Erythroblast (primary cell): ENCODE measurements around the gene ZMYM4.

Experiments used
- DNase-seq, 2 experiments: peaks; one replicate each; lab custom pipeline; 2025; lab: John Stamatoyannopoulos, UW
- GATA1 ChIP-seq: IDR thresholded peaks from 2 replicates; pipeline ENCODE4 v1.6.1; 2011; ENCODE audit warnings: low read depth, mild to moderate bottlenecking, control low read depth, low read length, moderate library complexity
- POLR2A ChIP-seq: IDR thresholded peaks from 2 replicates; pipeline ENCODE4 v1.6.1; 2011; ENCODE audit warnings: mild to moderate bottlenecking, low read length

ZMYM4 gene

DNA sequence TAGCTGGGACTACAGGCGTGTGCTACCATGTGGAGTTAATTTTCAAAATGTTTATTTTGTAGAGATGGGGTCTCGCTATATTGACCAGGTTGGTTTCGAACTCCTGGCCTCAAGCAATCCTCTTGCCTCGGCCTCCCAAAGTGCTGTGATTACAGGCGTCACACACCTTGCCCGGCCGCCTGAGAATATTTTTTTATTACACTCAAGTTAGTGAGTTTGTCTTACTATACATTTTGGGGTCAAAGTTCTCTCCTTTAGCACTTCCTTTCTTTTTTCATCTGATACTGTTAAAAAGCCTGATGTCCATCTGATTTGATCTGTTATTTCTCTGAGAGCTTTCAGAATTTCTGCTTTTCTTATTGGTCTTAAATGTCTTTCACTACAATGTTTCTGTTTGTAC is 159.9 kb downstream of the ZMYM4 start:
- no peak for DNase-seq
- TF ChIP-seq POLR2A (no peak), GATA1 (no peak)

DNA sequence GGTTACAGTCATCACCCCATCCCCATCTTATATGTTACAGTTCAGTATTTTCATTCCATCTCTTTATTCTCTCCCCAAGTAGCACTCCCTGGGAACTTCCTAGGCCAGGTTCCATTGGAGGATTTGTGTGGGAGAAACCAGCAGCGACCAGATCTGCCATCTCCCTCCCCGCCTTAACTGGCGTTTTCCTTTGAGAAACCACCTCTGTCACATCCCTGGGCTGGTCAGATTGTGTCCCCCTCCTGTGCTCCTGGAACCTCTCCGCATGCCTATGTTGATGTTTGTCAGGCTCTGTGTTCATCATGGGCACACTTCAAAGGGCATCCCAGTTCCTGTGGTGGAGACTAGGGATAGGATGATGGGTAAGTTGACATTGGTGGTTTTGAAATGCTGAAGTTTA is 162.3 kb downstream of the ZMYM4 start:
- no peak for DNase-seq
- TF ChIP-seq POLR2A: no peak
- TF ChIP-seq GATA1: no peak

DNA sequence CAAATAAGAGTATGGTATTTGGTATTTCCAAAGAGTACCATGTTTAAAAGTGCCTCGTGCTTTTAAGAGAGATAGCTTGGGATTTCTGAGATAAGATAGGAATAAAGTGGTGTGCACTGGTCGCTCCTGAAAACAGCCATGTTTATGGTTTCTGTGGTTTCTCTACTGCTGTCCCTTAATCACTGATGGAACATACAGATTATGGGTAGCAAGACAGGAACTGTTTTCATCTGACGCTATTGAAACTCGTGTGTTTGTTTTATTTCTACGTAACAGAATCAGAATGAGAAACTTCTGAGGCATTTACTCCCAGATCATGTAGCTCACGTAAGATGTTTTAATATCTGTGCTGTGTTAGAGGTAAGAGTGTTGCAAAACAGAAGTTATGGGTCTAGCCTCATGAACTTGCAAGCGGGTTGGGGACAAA is 162.7 kb downstream of the ZMYM4 start:
- DNase-seq: peak; percentile 13 to 38
- no peak for TF ChIP-seq POLR2A
- no peak for TF ChIP-seq GATA1

DNA sequence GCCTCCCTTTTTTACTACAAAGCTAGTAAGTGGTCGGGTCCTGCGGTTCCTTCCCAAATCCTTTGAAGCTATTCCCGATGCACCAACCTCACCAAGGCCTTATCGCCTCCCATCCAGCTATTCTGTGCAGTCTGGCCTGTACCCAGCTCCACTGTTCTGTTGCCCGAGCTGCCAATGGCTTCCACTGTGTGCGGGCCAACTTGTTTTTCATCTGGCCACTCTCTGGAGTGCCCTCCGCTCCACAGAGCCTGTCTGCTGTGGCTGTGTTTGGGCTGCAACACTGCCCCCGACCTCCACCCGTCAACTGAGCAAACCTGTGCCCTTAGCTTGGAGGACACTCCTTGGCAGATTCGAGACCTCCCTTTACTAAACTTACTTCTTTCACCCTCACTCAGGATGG is 163.7 kb downstream of the ZMYM4 start:
- no peak for TF ChIP-seq POLR2A
- TF ChIP-seq GATA1: no peak
- DNase-seq: no peak

DNA sequence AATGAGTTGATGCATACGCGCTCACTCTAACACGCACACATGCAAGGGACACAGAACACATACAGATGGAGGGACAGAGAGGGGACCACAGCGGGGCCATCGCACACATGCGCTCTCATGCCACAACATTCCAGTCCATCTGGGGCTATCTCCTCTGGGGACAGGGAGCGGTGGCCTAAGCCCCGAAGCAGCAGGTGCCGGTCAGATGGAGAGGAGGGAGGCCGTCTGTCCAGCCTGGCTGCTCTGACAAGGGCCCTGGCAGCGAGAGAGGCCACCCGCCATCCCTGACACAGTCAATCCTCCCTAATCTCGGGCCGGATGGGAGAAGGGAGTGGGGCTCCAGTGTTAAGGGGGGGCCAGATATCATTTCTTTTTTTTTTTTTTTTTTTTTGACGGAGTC is 165.2 kb downstream of the ZMYM4 start:
- TF ChIP-seq POLR2A (no peak), GATA1 (no peak)
- DNase-seq: no peak

DNA sequence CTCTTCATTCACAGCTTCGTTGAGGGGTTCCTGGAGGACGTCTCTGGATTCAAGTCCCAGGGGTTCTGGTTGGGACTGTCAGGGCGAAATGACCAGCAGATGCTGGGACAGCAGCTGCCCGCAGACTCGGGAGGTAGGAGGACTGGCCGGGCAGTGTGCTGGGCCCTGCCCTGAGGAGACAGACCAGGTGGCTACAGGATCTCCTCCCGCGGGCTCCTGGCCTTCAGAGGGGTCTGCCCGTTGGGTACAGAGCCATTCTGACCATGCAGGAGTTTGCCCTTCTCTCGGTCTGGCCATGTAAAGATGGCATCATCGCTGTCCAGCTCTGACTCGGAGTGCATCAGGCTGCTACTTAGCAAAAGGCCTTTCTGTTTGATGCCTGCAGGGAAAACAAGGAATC is 166.2 kb downstream of the ZMYM4 start:
- TF ChIP-seq GATA1 (no peak), POLR2A (no peak)

DNA sequence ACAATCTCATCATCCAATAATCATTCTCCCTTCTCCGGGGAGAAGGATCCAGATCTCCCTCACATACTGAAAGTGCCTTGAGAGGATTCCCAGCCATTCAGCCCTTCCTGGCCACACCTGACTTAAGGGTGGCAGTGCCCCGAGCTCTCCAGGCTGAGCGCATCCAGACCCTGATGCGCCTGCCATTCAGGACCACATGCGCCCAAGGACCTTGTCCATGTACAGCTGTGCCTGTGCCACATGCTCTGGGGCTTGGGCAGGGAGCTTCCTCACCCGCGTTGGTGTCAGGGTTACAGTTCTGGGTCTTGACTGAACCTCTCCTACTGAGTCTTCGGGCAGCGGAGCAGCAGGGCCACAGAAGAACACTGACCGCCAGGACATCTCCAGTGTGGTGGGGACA is 167.6 kb downstream of the ZMYM4 start:
- no peak for DNase-seq
- TF ChIP-seq POLR2A: no peak
- TF ChIP-seq GATA1: no peak

More for the DNA sequence above, 166.2 kb downstream of the ZMYM4 start:
- DNase-seq: no peak

DNA sequence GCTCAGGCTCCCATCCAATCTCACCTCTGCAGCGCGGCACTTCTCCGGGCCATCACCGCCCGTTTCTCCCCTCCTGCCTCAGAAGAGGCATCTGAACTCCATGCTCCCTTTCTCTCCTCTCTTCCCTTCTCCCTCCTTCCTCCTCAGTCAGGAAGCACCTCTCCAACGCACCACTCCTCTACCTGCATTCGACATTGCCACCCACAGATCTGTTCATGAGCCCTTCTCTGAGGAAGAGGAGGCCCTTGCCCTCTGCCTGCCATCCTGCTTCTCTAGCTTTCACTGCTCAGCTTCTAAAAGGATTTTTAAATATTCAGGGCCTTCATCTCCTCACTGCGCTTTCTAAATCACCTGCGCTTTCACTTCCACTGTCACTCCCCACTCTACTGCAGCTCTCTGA is 168.7 kb downstream of the ZMYM4 start:
- no peak for TF ChIP-seq GATA1
- TF ChIP-seq POLR2A: no peak
- DNase-seq: no peak

DNA sequence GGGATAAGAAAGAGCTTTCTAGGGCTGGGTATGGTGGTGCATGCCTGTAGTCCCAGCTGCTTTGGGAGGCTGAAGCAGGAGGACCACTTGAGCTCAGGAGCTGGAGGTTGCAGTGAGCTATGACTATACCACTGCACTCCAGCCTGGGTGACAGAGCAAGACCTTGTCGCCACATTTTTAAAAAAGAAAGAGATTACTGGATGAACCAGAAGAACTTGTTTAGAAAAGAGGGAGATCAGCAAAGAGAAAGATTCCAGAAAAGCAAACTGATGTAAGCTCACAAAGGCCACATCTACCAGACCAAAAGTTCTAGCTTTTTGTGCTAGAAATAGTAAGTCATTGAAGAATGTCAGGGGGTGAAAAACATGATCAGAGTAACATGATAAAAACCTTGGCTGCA is 171.1 kb downstream of the ZMYM4 start:
- DNase-seq: no peak
- TF ChIP-seq POLR2A (no peak), GATA1 (no peak)

DNA sequence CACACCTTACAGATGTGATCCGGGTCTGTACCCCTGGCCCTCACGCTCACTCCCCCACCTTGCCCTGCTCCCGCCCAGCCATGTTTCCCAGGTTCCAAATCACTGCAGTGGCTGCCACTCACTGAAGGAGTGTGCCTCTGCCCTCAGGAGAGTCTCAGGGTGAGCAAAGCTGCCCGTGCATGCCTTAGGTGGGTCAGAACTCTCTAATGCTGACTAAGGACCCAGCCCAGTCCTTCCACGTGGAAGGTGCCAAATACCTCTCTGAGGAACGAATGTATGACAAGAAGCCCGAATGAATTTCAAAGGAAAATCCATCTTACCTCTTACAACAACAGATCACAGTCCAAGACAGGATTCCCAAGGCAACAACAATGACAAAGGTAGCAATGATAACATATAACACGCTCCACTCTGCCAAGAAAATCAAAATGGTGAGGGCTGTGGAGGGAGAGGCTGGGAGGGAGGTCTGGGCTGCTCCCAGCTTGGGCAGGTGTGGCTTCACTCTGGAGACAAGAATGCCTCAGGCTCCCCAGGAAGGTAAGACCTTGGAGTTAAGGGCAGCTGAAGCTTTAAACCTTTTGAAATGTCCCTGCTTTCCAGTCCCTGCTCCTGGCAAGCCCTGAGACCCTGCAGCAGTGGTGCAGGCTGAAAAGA is 173.5 kb downstream of the ZMYM4 start:
- TF ChIP-seq GATA1 (no peak), POLR2A (no peak)
- no peak for DNase-seq

DNA sequence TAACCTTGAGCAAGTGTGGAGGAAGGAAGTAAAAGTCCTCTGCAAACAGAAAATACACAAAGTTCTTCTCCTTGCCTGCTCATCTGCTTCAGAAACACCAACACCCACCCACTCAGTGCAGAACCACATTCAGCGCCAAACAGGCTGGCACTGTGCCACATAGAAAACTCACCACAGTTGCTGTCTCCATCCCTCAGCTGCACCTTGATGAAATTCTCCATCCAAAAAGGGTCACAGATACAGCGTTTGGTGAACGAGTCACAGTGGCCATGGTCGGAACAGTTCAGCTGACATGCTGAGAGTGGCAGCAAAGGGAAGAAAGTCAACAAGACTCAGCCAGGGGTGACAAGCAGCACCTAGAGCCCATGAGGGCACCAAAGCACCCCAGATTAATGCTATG is 174.2 kb downstream of the ZMYM4 start:
- no peak for DNase-seq

DNA sequence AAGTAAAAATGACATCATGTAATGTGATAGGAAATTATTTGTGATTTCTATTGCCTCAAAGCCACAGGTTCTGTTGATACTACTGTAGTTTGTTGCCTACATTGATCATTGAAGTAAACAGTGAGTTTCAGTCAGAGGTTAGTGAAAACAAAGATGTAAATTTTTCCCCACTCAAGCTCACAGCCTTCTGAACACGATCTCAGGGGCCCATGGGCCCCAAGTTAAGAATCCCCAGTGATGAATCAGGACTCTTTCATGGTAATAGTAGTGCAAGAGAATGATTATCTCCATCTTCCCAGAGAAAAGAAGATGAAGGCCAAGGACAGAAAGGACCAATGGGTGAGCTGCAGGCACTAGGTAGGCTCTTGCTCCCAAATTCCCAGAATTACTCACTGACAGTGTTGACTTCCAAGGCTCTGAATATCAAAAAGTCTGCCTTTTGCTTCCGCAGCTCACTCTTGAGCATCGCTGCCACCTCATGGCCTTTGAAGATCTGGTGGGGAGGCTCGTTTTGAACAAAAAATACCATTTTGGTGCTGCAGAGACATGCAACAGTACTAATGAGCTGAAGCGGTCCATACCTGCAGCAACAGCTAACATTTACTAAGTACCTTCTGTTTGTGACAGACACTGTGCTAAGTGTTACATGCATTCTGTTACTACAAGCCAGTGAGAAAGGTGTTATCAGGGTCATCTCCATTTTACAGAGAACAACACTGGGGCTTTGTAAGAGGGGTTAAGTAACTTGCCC is 175.4 kb downstream of the ZMYM4 start:
- DNase-seq: peak in 1 of 2 experiments; percentile 21
- TF ChIP-seq GATA1 (no peak), POLR2A (no peak)

More for the DNA sequence above, 174.2 kb downstream of the ZMYM4 start:
- TF ChIP-seq POLR2A (no peak), GATA1 (no peak)

DNA sequence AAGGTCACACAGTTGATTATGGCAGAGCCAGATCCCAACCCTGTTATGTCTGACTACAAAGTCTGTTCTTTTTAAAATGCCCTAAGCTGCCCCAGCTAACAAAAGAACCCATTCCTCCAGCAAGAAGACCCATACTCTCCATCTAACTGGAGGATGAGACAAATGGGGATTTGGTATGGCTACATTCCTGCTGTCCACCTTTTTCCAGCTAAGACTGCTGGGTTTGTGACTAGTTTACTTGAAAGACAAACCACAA is 175.9 kb downstream of the ZMYM4 start:
- no peak for DNase-seq
- TF ChIP-seq GATA1 (no peak), POLR2A (no peak)

DNA sequence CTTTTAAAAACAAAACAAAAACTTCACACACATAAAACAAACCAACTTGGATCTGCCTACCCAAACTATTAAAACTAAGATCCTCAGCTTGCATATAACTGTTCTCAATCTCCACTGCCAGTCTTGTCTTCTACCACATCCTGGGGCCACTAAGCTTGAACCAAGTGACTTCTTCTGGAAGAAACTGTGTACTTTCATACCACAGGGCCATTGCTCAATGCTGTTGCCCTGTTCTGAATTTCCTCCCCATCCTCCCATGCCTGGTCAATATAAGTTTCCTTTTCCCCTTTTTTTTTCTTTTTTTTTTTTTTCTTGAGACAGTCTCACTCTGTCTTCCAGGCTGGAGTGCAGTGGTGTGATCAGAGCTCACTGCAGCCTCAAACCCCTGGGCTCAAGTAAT is 178.8 kb downstream of the ZMYM4 start:
- no peak for DNase-seq
- TF ChIP-seq POLR2A: no peak
- TF ChIP-seq GATA1: no peak

DNA sequence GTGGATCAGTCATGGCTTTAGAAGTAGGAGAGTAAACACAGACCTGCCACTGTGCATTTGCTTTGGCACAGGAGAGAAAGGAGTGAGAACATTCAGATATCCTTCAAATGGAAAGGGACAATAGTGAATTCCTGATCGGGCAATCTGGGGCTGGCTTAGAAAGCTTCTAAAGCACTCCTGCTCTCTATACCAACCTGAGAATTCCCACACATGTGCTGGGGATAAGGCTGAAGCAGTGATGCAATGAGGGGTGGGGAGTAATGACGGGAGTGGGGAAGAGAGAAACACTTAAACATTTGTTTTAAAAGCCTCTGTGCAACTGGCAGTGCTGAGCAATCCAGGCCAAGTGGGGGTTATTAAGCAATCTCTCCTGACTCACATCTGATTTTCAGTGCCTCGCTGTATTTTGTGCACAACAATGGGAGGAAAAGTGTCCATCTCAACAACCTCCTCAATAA is 179.9 kb downstream of the ZMYM4 start:
- DNase-seq: no peak
- TF ChIP-seq POLR2A: no peak
- TF ChIP-seq GATA1: no peak
